Myocyte (in vitro differentiated cells): Measurements from ENCODE around the gene TOMT. TPM values are rescaled to one million over a fixed set of nuclear protein-coding genes. Genes with fewer than 3 reads are reported as not detected.
A peak's percentile ranks its signal among the peaks of the same experiment; 100 is the strongest.

Experiments used
- DNase-seq: peaks from one replicate; pipeline ENCODE4 v3.0.0-alpha.2; 2012; ENCODE audit warnings: low read depth
- polyA plus RNA-seq: library from polyadenylated mRNA; unstranded; fragments of >200 nt; gene quantifications from one replicate; pipeline ENCODE4 v1.2.1, GENCODE V29; 2012; ENCODE audit warnings: missing spikeins
- total RNA-seq: library from RNA; depleted of rRNA; stranded (reverse); fragments of >200 nt; gene quantifications from 2 replicates; pipeline ENCODE4 v1.2.3, GENCODE V29; 2014

The TOMT gene
- total RNA-seq: not detected in 2 replicates
- polyA plus RNA-seq: not detected

GRCh38 chr11:72105888-72106287, at the start of gene TOMT:
Gene TOMT (plus strand): TSS chr11:72105924. CDS start chr11:72105952, 28 bp downstream.
- DNase-seq: no peak

GRCh38 chr11:72058416-72059034, 47.2 kb upstream of the TOMT start:
- peak; percentile 83 for DNase-seq

- DNase-seq: no peak
Observed at GRCh38 chr11:72061739-72062396, 43.9 kb upstream of the TOMT start.

GRCh38 chr11:72066855-72067254, 38.9 kb upstream of the TOMT start:
- no peak for DNase-seq

GRCh38 chr11:72067266-72067665, 38.5 kb upstream of the TOMT start:
- DNase-seq: no peak

- DNase-seq: no peak
Observed at GRCh38 chr11:72067676-72068075, 38.0 kb upstream of the TOMT start.

- no peak for DNase-seq
Observed at GRCh38 chr11:72069200-72069599, 36.5 kb upstream of the TOMT start.

GRCh38 chr11:72069787-72070251, 35.9 kb upstream of the TOMT start:
- peak; percentile 86 for DNase-seq

- no peak for DNase-seq
Observed at GRCh38 chr11:72070491-72070890, 35.2 kb upstream of the TOMT start.

- DNase-seq: peak; percentile 48
Observed at GRCh38 chr11:72072348-72072747, 33.4 kb upstream of the TOMT start.

- no peak for DNase-seq
Observed at GRCh38 chr11:72075109-72075508, 30.6 kb upstream of the TOMT start.

GRCh38 chr11:72075756-72076155, 30.0 kb upstream of the TOMT start:
- no peak for DNase-seq

GRCh38 chr11:72078477-72078876, 27.2 kb upstream of the TOMT start:
- no peak for DNase-seq

GRCh38 chr11:72079819-72080325, 25.9 kb upstream of the TOMT start:
- DNase-seq: no peak

GRCh38 chr11:72080326-72081183, 25.2 kb upstream of the TOMT start, which contains the start of the genes LRRC51 and NUMA1:
Gene LRRC51 (plus strand): TSS chr11:72080850. CDS start chr11:72089084, 8,234 bp downstream.
Gene NUMA1 (minus strand): TSS chr11:72080542. CDS start chr11:72035943, 44,599 bp downstream.
- DNase-seq: peak; percentile 100

GRCh38 chr11:72081184-72081644, 24.5 kb upstream of the TOMT start:
- DNase-seq: no peak

GRCh38 chr11:72081821-72082453, 23.8 kb upstream of the TOMT start:
- no peak for DNase-seq

- no peak for DNase-seq
Observed at GRCh38 chr11:72083414-72083813, 22.3 kb upstream of the TOMT start.

- DNase-seq: no peak
Observed at GRCh38 chr11:72084076-72084475, 21.6 kb upstream of the TOMT start.

- DNase-seq: no peak
Observed at GRCh38 chr11:72084965-72085364, 20.8 kb upstream of the TOMT start.
